Mesendoderm (in vitro differentiated cells): ENCODE results near the gene L2HGDH.

Source experiments
- DNase-seq: peaks from one replicate; pipeline ENCODE4 v3.0.0; 2013
- H2AK5ac ChIP-seq: 2 replicates; pipeline ENCODE4 v1.6.1; 2013; ENCODE audit warnings: low read length, inconsistent platforms
- H2BK120ac ChIP-seq: 2 replicates; pipeline ENCODE4 v1.6.1; 2013; ENCODE audit warnings: low read depth, mild to moderate bottlenecking, low read length, moderate library complexity, mixed read lengths
- H2BK15ac ChIP-seq: replicated peaks from 2 replicates; pipeline ENCODE4 v1.6.1; 2013; ENCODE audit warnings: low read depth, mild to moderate bottlenecking, moderate library complexity
- H2BK5ac ChIP-seq: 2 replicates; pipeline ENCODE4 v1.6.1; 2013; ENCODE audit warnings: low read length, inconsistent platforms
- H3K18ac ChIP-seq: 2 replicates; pipeline ENCODE4 v1.6.1; 2013; ENCODE audit warnings: mild to moderate bottlenecking, low read length, mixed read lengths
- H3K23ac ChIP-seq: one replicate; pipeline ENCODE4 v1.6.1; 2013; ENCODE audit warnings: low read length
- H3K27ac ChIP-seq: 2 replicates; pipeline ENCODE4 v1.5.1; 2013; ENCODE audit warnings: low read depth, mild to moderate bottlenecking, inconsistent platforms, low read length, moderate library complexity
- H3K27me3 ChIP-seq: 2 replicates; pipeline ENCODE4 v1.6.1; 2013; ENCODE audit warnings: low read length, control low read depth, mild to moderate bottlenecking, inconsistent platforms; ENCODE audit not compliant: insufficient read depth, poor library complexity
- H3K36me3 ChIP-seq: 2 replicates; pipeline ENCODE4 v1.6.1; 2013; ENCODE audit warnings: low read length, inconsistent platforms; ENCODE audit not compliant: control insufficient read depth, insufficient read depth
- H3K4ac ChIP-seq: one replicate; pipeline ENCODE4 v1.6.1; 2013; ENCODE audit warnings: low read depth, mild to moderate bottlenecking, low read length, moderate library complexity
- H3K4me1 ChIP-seq: 2 replicates; pipeline ENCODE4 v1.6.1; 2013; ENCODE audit warnings: low read depth, low read length, inconsistent platforms; ENCODE audit not compliant: control insufficient read depth
- H3K4me2 ChIP-seq: 2 replicates; pipeline ENCODE4 v1.6.1; 2013; ENCODE audit warnings: low read length
- H3K4me3 ChIP-seq: 2 replicates; pipeline ENCODE4 v1.5.1; 2013; ENCODE audit warnings: mild to moderate bottlenecking, low read length
- H3K56ac ChIP-seq: one replicate; pipeline ENCODE4 v1.6.1; 2013; ENCODE audit warnings: low read length
- H3K79me1 ChIP-seq: 2 replicates; pipeline ENCODE4 v1.6.1; 2013; ENCODE audit warnings: low read length, inconsistent platforms
- H3K79me2 ChIP-seq: 2 replicates; pipeline ENCODE4 v1.6.1; 2013; ENCODE audit warnings: mild to moderate bottlenecking, low read length; ENCODE audit not compliant: control insufficient read depth, insufficient read depth
- H3K9ac ChIP-seq: 2 replicates; pipeline ENCODE4 v1.6.1; 2013; ENCODE audit warnings: low read length, inconsistent platforms
- H4K5ac ChIP-seq: one replicate; pipeline ENCODE4 v1.6.1; 2013; ENCODE audit warnings: low read length
- H4K8ac ChIP-seq: one replicate; pipeline ENCODE4 v1.6.1; 2013; ENCODE audit warnings: low read depth, mild to moderate bottlenecking, control low read depth, low read length, moderate library complexity
- WGBS: extraction: QIAGEN DNeasy Blood & Tissue Kit; methylation state at CpG from one replicate; pipeline ENCODE4 v1.1.7; 2013; ENCODE audit warnings: low lambda C conversion rate, missing lambda C conversion rate; ENCODE audit not compliant: insufficient coverage; ENCODE audit errors: extremely low coverage; 5-methylcytosine and 5-hydroxymethylcytosine counted together

L2HGDH gene

DNA sequence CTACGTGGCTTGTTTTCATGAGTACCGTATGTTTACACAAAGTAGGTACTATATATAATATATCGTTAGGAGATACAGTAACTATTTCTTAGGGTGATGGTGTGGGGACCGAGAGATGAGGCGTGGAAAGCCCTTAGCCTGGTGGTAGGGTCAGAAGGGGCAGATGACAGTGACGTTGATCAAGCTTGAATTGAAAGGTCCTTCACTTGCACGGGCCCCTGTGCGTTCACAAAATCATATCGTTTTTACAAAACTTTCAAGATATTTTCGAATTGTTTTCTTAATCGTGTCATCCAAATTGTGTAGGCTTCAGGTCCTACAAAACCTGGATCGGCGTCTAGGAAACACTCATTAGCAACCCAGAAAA lies 79.8 kb downstream of the L2HGDH start:
- Histone ChIP-seq H4K8ac (no peak overlapping the region), H3K36me3 (no peaks in the 10 kb centered on the region), H3K79me1 (peaks cover 2% of the 10 kb centered on the region), H3K4me1 (no peaks in the 10 kb centered on the region), H2AK5ac (no peak overlapping the region), H3K27ac (no peak overlapping the region), H3K18ac (peak overlapping the region; percentile 96), H3K4ac (no peak overlapping the region), H3K4me3 (peak overlapping the region; percentile 55), H4K5ac (no peak overlapping the region), H2BK15ac (no peak overlapping the region), H2BK120ac (no peak overlapping the region), H3K9ac (peak overlapping the region; percentile 91), H3K79me2 (peaks cover 17% of the 10 kb centered on the region), H3K23ac (no peak overlapping the region), H3K4me2 (peak overlapping the region; percentile 67), H2BK5ac (no peak overlapping the region), H3K56ac (peak overlapping the region; percentile 91), H3K27me3 (no peaks in the 10 kb centered on the region)
- no peak for DNase-seq
- WGBS: no CpG with 5 or more reads among the region's 13 CpGs

DNA sequence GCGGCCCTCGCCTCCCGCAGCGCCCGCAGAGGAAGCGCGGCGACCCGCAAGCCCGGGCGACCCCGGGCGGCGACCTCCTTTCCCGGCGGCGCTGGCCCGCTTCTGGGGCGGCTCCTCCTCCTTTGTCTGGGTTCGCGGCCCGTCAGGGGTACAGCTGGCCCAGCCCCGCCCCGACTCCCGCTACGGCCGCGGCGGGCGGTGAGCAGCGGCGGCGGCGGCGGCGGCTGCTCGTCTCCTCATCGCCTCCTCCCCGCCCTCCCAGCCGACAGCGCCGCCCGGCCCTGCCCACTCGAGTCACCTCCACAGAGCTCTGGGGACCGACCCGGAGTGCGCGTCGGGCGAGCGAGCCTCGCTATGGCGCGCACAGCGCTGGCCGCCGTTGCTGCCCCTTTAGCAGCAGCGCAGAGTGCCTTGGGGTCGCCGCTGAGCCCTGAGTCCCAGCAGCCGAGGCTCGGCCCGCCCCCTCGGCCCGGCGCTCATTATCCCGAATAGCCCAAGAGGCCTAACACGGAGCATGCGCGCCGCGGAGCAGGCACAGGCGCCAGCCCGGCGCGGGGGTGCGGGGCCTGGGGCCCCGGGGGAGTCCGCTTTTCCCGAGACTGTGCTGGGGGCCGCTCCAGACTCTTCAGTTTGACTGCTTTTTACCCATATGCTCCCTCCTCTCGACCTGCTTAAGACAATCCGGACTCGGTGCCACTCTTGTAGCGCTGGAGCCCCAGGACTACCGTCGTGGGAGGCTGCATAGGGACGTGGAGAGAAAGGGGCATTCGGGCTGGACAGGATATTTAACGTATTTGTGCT lies 80.4 kb downstream of the L2HGDH start, which contains the start of gene SOS2:
SOS2 (minus strand) TSS at position 104 of the 801 bp plus-strand sequence. CDS start 295 bp downstream, outside the sequence.
- Histone ChIP-seq H2BK5ac (peak within 1 kb of the TSS; percentile 78), H3K4me3 (peak within 1 kb of the TSS; percentile 89), H2BK15ac (peak within 1 kb of the TSS; percentile 13), H3K23ac (no peak within 1 kb of the TSS), H3K18ac (peak within 1 kb of the TSS; percentile 99), H3K36me3 (no peaks in the 10 kb centered on the region), H2AK5ac (no peak within 1 kb of the TSS), H3K4ac (peak within 1 kb of the TSS; percentile 81), H4K8ac (peak within 1 kb of the TSS; percentile 66), H3K4me2 (peak within 1 kb of the TSS; percentile 83), H3K4me1 (no peaks in the 10 kb centered on the region), H2BK120ac (peak within 1 kb of the TSS; percentile 98), H3K27me3 (no peaks in the 10 kb centered on the region), H3K79me2 (peaks cover 18% of the 10 kb centered on the region), H3K79me1 (peaks cover 2% of the 10 kb centered on the region), H3K56ac (peak within 1 kb of the TSS; percentile 98), H3K27ac (peak within 1 kb of the TSS; percentile 99), H3K9ac (peak within 1 kb of the TSS; percentile 91), H4K5ac (no peak within 1 kb of the TSS)
- DNase-seq: peak; percentile 94
- WGBS: no CpG with 5 or more reads among the region's 90 CpGs

DNA sequence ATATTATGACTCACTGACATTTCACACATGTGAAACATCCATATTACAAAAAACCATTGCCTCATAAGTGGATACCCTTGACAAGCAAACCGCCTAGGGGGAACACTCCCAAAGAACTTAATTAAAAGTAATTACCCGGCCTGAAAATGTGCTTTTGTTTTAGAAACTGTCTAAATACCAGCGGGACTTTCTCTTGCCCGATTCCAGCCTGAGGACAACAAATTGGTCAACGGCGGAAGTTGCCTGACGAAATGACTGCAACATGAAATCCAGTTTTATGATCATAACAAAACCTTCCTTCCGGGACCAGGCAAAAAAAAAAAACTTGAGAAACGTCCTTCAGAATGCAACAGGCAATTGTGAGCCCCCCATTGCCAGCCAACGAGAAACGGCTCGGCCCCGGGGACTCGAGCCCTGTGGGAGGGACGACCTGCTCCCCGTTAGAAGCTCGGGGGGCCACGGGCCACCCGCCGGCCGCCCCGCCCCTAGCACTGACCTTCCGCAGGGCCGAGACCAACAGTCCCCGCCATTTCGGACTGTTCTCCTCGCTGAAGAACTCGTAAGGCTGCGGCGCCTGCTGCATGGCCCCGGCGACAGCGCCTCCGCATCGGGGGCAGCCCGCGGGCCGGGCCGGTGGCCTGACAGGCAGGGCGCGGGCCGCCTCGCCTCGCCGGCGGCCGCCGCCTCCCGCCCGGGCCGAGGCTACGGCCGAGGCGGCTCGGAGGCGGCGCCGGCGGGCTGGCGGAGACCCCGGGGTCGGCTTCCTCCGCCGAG lies 81.1 kb downstream of the L2HGDH start:
- peak; percentile 38 for DNase-seq
- Histone ChIP-seq H3K4me2 (peak overlapping the region; percentile 83), H3K36me3 (no peaks in the 10 kb centered on the region), H3K4me1 (no peaks in the 10 kb centered on the region), H3K27me3 (no peaks in the 10 kb centered on the region), H3K4ac (peak overlapping the region; percentile 63), H3K56ac (peak overlapping the region; percentile 98), H4K5ac (no peak overlapping the region), H2BK120ac (peak overlapping the region; percentile 98), H3K27ac (peak overlapping the region; percentile 99), H2BK15ac (peak overlapping the region; percentile 13), H4K8ac (peak overlapping the region; percentile 66), H3K23ac (no peak overlapping the region), H3K18ac (peak overlapping the region; percentile 99), H2BK5ac (peak overlapping the region; percentile 23), H3K79me2 (peaks cover 18% of the 10 kb centered on the region), H3K4me3 (peak overlapping the region; percentile 89), H2AK5ac (no peak overlapping the region), H3K9ac (peak overlapping the region; percentile 91), H3K79me1 (peaks cover 2% of the 10 kb centered on the region)
- WGBS: no CpG with 5 or more reads among the region's 64 CpGs

DNA sequence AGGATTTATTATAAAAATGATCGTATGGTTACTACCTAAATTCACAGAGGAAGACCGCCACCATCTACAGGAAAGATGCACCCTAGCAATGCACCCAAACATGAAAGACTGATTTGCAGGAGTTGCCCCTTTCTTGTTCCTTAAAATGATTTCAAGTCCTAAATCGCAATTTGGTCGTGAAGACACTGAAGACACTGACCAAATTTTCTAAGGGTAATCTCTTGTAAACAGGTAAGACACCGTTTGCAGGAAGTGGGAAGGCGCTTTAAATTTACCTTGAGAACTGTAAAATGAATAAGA lies 81.7 kb downstream of the L2HGDH start:
- no peak overlapping the region for H2BK5ac ChIP-seq
- H3K4me1 ChIP-seq: peaks cover 2% of the 10 kb centered on the region
- H3K56ac ChIP-seq: peak overlapping the region; percentile 98
- H2BK15ac ChIP-seq: no peak overlapping the region
- no peak overlapping the region for H3K23ac ChIP-seq
- H3K79me2 ChIP-seq: peaks cover 20% of the 10 kb centered on the region
- H4K5ac ChIP-seq: no peak overlapping the region
- H3K36me3 ChIP-seq: no peaks in the 10 kb centered on the region
- peak; percentile 17 for DNase-seq
- peak overlapping the region; percentile 91 for H3K9ac ChIP-seq
- H4K8ac ChIP-seq: no peak overlapping the region
- H3K4ac ChIP-seq: no peak overlapping the region
- H3K27me3 ChIP-seq: no peaks in the 10 kb centered on the region
- WGBS: no CpG with 5 or more reads among the region's 6 CpGs
- H3K18ac ChIP-seq: no peak overlapping the region
- no peak overlapping the region for H2BK120ac ChIP-seq
- no peak overlapping the region for H3K27ac ChIP-seq
- H3K4me3 ChIP-seq: peak overlapping the region; percentile 89
- H3K79me1 ChIP-seq: peaks cover 2% of the 10 kb centered on the region
- no peak overlapping the region for H2AK5ac ChIP-seq
- H3K4me2 ChIP-seq: peak overlapping the region; percentile 83

DNA sequence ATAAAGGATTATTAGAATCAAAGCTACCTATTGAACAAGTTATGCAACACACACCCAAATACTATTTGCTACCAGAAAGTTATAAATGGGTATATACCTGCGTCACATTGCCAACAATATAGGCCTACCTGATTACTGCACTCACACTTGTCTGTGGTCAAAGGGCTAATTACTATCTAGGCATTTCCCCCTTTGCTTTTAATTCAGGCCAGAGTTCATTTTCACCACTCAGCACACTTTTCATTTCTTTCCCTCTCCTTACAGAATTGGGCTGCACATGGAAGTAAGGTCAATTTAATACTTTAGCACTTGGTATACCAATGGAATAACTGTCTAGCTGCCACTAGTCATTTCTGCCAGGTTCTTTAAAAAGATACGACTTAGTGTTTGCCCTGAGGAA lies 82.3 kb downstream of the L2HGDH start:
- H2AK5ac ChIP-seq: no peak overlapping the region
- H4K8ac ChIP-seq: no peak overlapping the region
- peak overlapping the region; percentile 19 for H3K4me2 ChIP-seq
- H4K5ac ChIP-seq: no peak overlapping the region
- peaks cover 2% of the 10 kb centered on the region for H3K79me1 ChIP-seq
- no peak overlapping the region for H3K56ac ChIP-seq
- no peak overlapping the region for H2BK15ac ChIP-seq
- H2BK120ac ChIP-seq: no peak overlapping the region
- no peak overlapping the region for H3K4ac ChIP-seq
- DNase-seq: no peak
- H3K4me1 ChIP-seq: peaks cover 2% of the 10 kb centered on the region
- no peak overlapping the region for H2BK5ac ChIP-seq
- peaks cover 20% of the 10 kb centered on the region for H3K79me2 ChIP-seq
- no peak overlapping the region for H3K27ac ChIP-seq
- WGBS: no CpG with 5 or more reads among the region's 2 CpGs
- no peak overlapping the region for H3K18ac ChIP-seq
- no peaks in the 10 kb centered on the region for H3K36me3 ChIP-seq
- peak overlapping the region; percentile 33 for H3K9ac ChIP-seq
- no peaks in the 10 kb centered on the region for H3K27me3 ChIP-seq
- H3K4me3 ChIP-seq: no peak overlapping the region
- no peak overlapping the region for H3K23ac ChIP-seq
